HepG2 (cell line): ENCODE measurements around the gene SSBP4. TPM values are rescaled to one million over a fixed set of nuclear protein-coding genes. Genes with fewer than 3 reads are reported as not detected.

Source experiments
- AKNA ChIP-seq: sonication (generic); formaldehyde crosslinking; IDR thresholded peaks from 2 replicates; pipeline ENCODE4 v1.4.0; 2020; ENCODE audit warnings: missing genetic modification reagents, borderline replicate concordance
- ATF1 ChIP-seq: IDR thresholded peaks from 2 replicates; pipeline ENCODE4 v1.6.1; 2016; ENCODE audit warnings: mild to moderate bottlenecking, control low read depth
- IRF1 ChIP-seq: sonication (generic); formaldehyde crosslinking; IDR thresholded peaks from 2 replicates; pipeline ENCODE4 v1.4.0; 2020; ENCODE audit warnings: low read depth, mild to moderate bottlenecking, missing genetic modification reagents
- PAX8 ChIP-seq: sonication (generic); formaldehyde crosslinking; IDR thresholded peaks from 2 replicates; pipeline ENCODE4 v1.8.0; 2022; ENCODE audit warnings: mild to moderate bottlenecking, missing genetic modification reagents, borderline replicate concordance
- POLR2AphosphoS5 ChIP-seq: IDR thresholded peaks from 2 replicates; pipeline ENCODE4 v1.6.1; 2012; ENCODE audit warnings: low read depth, low read length
- RBFOX2 ChIP-seq: fragments of 200-400 bp; formaldehyde crosslinking; IDR thresholded peaks from 2 replicates; pipeline ENCODE4 v1.6.1; 2017; ENCODE audit warnings: low read depth, mild to moderate bottlenecking, low read length
- RBM22 ChIP-seq: fragments of 200-400 bp; formaldehyde crosslinking; optimal IDR thresholded peaks from 2 replicates; pipeline ENCODE3; 2017; ENCODE audit warnings: mild to moderate bottlenecking, low read length, moderate library complexity
- SP4 ChIP-seq: sonication (generic); formaldehyde crosslinking; IDR thresholded peaks from 2 replicates; pipeline ENCODE4 v1.8.1; 2023; ENCODE audit warnings: mild to moderate bottlenecking, missing genetic modification reagents
- SPEN ChIP-seq: sonication (generic); formaldehyde crosslinking; IDR thresholded peaks from 2 replicates; pipeline ENCODE4 v1.5.1; 2020; ENCODE audit warnings: low read depth, mild to moderate bottlenecking, missing genetic modification reagents
- ZFP36L1 ChIP-seq: sonication (generic); formaldehyde crosslinking; IDR thresholded peaks from 2 replicates; pipeline ENCODE4 v1.8.0; 2022; ENCODE audit warnings: mild to moderate bottlenecking, missing genetic modification reagents, moderate library complexity
- ZNF670 ChIP-seq: sonication (generic); formaldehyde crosslinking; IDR thresholded peaks from 2 replicates; pipeline ENCODE4 v1.8.0; 2022; ENCODE audit warnings: mild to moderate bottlenecking, missing genetic modification reagents, borderline replicate concordance
- ZNF781 ChIP-seq: sonication (generic); formaldehyde crosslinking; IDR thresholded peaks from 2 replicates; pipeline ENCODE4 v1.5.1; 2020; ENCODE audit warnings: borderline replicate concordance, mild to moderate bottlenecking, missing genetic modification reagents; ENCODE audit errors: not compliant biosample characterization
- ZNF790 ChIP-seq: sonication (generic); formaldehyde crosslinking; IDR thresholded peaks from 2 replicates; pipeline ENCODE4 v1.8.0; 2022; ENCODE audit warnings: missing genetic modification reagents, mild to moderate bottlenecking, borderline replicate concordance
- polyA plus RNA-seq, 8 experiments: library from polyadenylated mRNA; depleted of rRNA in 3 of 8; stranded (reverse) in 7 of 8; unstranded in 1 of 8; fragments of >200 nt; fragmentation: Illumina TruSeq in 4 of 8; extraction: Trizol in 4 of 8; gene quantifications; 2 replicates each; pipeline versions ENCODE4 v1.2.1 to v1.2.3, GENCODE V29; 2011 to 2016; ENCODE audit warnings: low read depth in 4 of 8, missing spikeins in 1 of 8, mixed read lengths in 1 of 8; ENCODE audit not compliant: insufficient read depth in 1 of 8
- total RNA-seq, 5 experiments: library from RNA; depleted of rRNA; stranded (reverse); fragments of >200 nt; fragmentation: Illumina TruSeq; extraction: Trizol; gene quantifications; 2 replicates each; pipeline ENCODE4 v1.2.3, GENCODE V29; 2016; ENCODE audit warnings: low read depth in 1 of 5
- TF ChIP-seq, protein P1 (sequence below): sonication (generic); formaldehyde crosslinking; IDR thresholded peaks from 2 replicates; pipeline ENCODE4 v1.4.0; 2020; ENCODE audit warnings: mild to moderate bottlenecking, missing genetic modification reagents

Gene SSBP4
- total and polyA plus RNA-seq, 2 of the 13 experiments (the other 11 are each of a cell fraction or from before 2014, with no cell fraction given): 20.8 to 39.5 TPM

DNA sequence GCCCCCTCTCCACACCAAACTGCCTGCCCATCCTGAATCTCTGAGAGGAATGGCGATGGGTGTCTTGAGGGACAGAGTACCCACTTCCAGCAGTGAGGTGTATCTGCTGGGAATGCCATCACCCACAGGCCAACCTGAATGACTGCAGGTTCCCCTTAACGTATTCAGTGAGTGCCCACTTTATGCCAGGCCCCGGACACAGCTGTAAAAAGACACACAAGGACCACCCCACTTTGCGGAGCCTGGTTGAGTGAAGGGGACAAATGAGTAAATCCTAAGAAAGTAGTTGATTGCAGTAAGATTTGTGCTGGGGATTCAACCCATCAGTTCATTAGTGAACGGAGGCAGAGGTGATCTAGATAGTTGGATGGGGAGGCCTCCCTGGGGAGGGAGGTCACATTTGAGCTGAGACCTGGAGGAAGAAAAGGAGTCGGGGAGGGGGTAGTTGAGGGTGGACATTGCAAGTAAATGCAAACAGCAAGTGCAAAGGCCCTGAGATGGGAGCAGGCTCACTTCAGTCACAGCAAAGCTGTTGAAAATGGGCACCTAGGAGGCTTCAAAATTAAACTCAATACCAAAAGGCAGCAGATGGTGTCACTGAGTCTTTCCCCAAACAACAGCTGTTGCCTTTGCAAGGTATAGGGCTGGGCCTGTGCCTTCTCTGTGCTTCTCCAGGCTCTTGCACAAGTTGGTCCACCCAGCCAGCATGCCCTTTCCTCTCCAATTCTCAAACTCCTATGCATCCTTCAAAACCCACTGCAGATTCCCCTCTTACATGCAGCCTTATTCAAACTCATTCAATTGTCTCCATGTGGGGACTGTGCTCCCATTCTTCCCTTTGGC lies 28.9 kb upstream of the SSBP4 start (continued):
- TF ChIP-seq ZNF790 (CRISPR knock-in tag) (0 out of 2 replicates have a peak, but pooled peaks have one; percentile 41), ATF1 (CRISPR knock-in tag) (no peak), ZNF781 (CRISPR knock-in tag) (peak; percentile 33), ZNF670 (CRISPR knock-in tag) (peak; percentile 83), AKNA (CRISPR knock-in tag) (no peak), SPEN (CRISPR knock-in tag) (peak; percentile 31; the same call in 1 of the 2 replicates), PAX8 (CRISPR knock-in tag) (no peak), POLR2AphosphoS5 (peak; percentile 84), SP4 (CRISPR knock-in tag) (no peak), IRF1 (CRISPR knock-in tag) (no peak), RBFOX2 (peak; percentile 80), ZFP36L1 (CRISPR knock-in tag) (no peak), RBM22 (peak; percentile 95)
- TF ChIP-seq, protein P1, sequence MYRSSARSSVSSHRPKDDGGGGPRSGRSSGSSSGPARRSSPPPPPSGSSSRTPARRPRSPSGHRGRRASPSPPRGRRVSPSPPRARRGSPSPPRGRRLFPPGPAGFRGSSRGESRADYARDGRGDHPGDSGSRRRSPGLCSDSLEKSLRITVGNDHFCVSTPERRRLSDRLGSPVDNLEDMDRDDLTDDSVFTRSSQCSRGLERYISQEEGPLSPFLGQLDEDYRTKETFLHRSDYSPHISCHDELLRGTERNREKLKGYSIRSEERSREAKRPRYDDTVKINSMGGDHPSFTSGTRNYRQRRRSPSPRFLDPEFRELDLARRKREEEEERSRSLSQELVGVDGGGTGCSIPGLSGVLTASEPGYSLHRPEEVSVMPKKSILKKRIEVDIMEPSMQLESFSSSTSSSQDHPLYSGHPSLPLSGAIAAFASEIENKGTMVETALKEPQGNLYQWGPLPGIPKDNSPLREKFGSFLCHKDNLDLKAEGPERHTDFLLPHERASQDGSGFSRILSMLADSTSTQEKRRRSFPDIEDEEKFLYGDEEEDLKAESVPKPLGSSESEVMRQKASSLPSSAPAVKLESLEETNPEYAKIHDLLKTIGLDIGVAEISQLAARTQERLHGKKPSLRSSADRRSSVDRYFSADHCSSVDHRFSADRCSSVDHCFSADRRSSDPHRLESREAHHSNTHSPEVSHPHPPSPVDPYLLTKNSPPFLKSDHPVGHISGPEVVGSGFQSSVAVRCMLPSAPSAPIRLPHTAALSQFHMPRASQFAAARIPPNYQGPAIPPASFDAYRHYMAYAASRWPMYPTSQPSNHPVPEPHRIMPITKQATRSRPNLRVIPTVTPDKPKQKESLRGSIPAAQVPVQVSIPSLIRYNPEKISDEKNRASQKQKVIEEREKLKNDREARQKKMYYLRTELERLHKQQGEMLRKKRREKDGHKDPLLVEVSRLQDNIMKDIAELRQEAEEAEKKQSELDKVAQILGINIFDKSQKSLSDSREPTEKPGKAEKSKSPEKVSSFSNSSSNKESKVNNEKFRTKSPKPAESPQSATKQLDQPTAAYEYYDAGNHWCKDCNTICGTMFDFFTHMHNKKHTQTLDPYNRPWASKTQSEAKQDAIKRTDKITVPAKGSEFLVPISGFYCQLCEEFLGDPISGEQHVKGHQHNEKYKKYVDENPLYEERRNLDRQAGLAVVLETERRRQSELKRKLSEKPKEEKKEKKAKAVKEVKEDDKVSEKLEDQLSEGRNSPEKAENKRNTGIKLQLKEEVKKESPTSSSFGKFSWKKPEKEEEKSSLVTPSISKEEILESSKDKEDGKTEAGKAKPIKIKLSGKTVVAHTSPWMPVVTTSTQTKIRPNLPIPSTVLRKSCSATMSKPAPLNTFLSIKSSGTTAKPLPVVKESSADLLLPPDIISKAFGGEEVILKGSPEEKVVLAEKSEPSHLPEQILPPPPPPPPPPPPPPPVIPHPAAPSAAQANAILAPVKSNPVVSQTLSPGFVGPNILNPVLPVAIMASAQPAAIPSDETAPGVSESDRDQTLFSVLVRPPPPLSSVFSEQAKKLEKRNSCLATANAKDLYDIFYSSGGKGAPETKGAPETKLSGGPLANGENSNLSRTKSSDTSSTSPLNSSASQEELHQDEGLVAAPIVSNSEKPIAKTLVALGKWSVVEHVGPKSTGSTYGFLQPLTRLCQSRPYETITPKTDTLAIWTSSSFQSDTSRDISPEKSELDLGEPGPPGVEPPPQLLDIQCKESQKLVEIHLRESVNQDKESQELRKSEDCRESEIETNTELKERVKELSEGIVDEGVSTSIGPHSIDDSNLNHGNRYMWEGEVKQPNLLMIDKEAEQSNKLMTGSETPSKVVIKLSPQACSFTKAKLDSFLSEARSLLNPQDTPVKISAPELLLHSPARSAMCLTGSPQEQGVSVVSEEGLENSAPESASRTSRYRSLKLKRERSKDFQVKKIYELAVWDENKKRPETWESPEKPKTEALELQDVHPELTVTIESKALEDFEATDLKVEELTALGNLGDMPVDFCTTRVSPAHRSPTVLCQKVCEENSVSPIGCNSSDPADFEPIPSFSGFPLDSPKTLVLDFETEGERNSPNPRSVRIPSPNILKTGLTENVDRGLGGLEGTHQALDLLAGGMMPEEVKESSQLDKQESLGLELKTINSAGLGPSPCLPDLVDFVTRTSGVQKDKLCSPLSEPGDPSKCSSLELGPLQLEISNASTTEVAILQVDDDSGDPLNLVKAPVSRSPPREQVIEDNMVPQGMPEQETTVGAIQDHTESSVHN (CRISPR knock-in tag): 0 out of 2 replicates have a peak, but pooled peaks have one; percentile 30
